Peyer's patch (tissue), 4 donors: ENCODE results near the gene IL16. TPM values are rescaled to one million over a fixed set of nuclear protein-coding genes. Genes with fewer than 3 reads are reported as not detected.

Source experiments
- DNase-seq, 3 donors: peaks; one replicate each; pipeline ENCODE4 v3.0.0-alpha.2; 2017 to 2019
- H3K27ac ChIP-seq, 4 donors: fragments of 200-600 bp; sonication (generic); one replicate each; pipeline ENCODE4 v1.5.1; 2016 to 2019
- H3K27me3 ChIP-seq, 2 donors: fragments of 200-600 bp; sonication (generic); one replicate each; pipeline ENCODE4 v1.5.1; 2019
- H3K36me3 ChIP-seq, 3 donors: fragments of 200-600 bp; sonication (generic); one replicate each; pipeline ENCODE4 v1.5.1; 2016 to 2019
- H3K4me1 ChIP-seq, 4 donors: fragments of 200-600 bp; sonication (generic); one replicate each; pipeline ENCODE4 v1.5.1; 2016 to 2019
- H3K4me3 ChIP-seq, 4 donors: fragments of 200-600 bp; sonication (generic); 1 replicate in 3 of 4; 2 replicates in 1 of 4; pipeline ENCODE4 v1.5.1; 2016 to 2019; ENCODE audit warnings: mild to moderate bottlenecking in 1 of 4
- H3K9me3 ChIP-seq, 4 donors: fragments of 200-600 bp; sonication (generic); one replicate each; pipeline ENCODE4 v1.5.1; 2016 to 2019; ENCODE audit warnings: mild to moderate bottlenecking in 1 of 4
- CTCF ChIP-seq, 6 experiments: fragments of 450-650 bp in 4 of 6; fragments of 200-600 bp in 2 of 6; sonication (generic) in 1 of 6; IDR thresholded peaks; one replicate each; pipeline ENCODE4 v1.5.1; 2017 to 2019; ENCODE audit warnings: antibody characterized with exemption in 6 of 6, mild to moderate bottlenecking in 3 of 6, moderate library complexity in 1 of 6
- POLR2A ChIP-seq, 2 donors: fragments of 450-650 bp; IDR thresholded peaks; one replicate each; pipeline ENCODE4 v1.5.1; 2017; ENCODE audit warnings: antibody characterized with exemption in 2 of 2, mild to moderate bottlenecking in 2 of 2, moderate library complexity in 2 of 2
- total RNA-seq, 4 donors: library from RNA; depleted of rRNA; stranded (reverse); fragments of >200 nt; gene quantifications; one replicate each; pipeline ENCODE4 v1.1.0, GENCODE V29; 2016

The IL16 gene
- total RNA-seq, 4 donors from 2014 or later, result 6.3 to 115 (median 11.6) TPM

- H3K4me1 ChIP-seq, result peaks cover 0 to 16% (median 7%) of the 10 kb centered on the region in 4 donors
- peak overlapping the region in 1 of 4 donors; percentile 78 for H3K27ac ChIP-seq
- no peak for TF ChIP-seq CTCF (IDR thresholded peaks at IDR 0.05)
- no peak for TF ChIP-seq POLR2A (IDR thresholded peaks at IDR 0.05)
- peak; percentile 14 to 36 (median 22) for DNase-seq
- H3K27me3 ChIP-seq, result no peaks in the 10 kb centered on the region
- no peaks in the 10 kb centered on the region for H3K9me3 ChIP-seq
- H3K36me3 ChIP-seq, result peaks cover 0 to 53% (median 0%) of the 10 kb centered on the region in 3 donors
- H3K4me3 ChIP-seq, result no peak overlapping the region
Measured at GRCh38 chr15:81314378-81314777, 117.7 kb downstream of the IL16 start.

- no peak for TF ChIP-seq CTCF (IDR thresholded peaks at IDR 0.05)
- no peak for TF ChIP-seq POLR2A (IDR thresholded peaks at IDR 0.05)
- peak; percentile 33 to 51 (median 41) for DNase-seq
- Histone ChIP-seq H3K27me3 (no peaks in the 10 kb centered on the region), H3K9me3 (no peaks in the 10 kb centered on the region), H3K36me3 (peaks cover 0 to 62% (median 0%) of the 10 kb centered on the region in 3 donors), H3K4me1 (peaks cover 0 to 16% (median 7%) of the 10 kb centered on the region in 4 donors), H3K27ac (peak overlapping the region in 2 of 4 donors; percentile 33 to 78), H3K4me3 (no peak overlapping the region)
Measured at GRCh38 chr15:81315452-81316175, 118.9 kb downstream of the IL16 start.

- H3K27ac ChIP-seq, result peak overlapping the region in 2 of 4 donors; percentile 33 to 78
- H3K27me3 ChIP-seq, result no peaks in the 10 kb centered on the region
- TF ChIP-seq CTCF (IDR thresholded peaks at IDR 0.05) (no peak), POLR2A (IDR thresholded peaks at IDR 0.05) (no peak)
- no peaks in the 10 kb centered on the region for H3K9me3 ChIP-seq
- no peak for DNase-seq
- H3K36me3 ChIP-seq, result peaks cover 0 to 62% (median 0%) of the 10 kb centered on the region in 3 donors
- no peak overlapping the region for H3K4me3 ChIP-seq
- peaks cover 0 to 16% (median 7%) of the 10 kb centered on the region in 4 donors for H3K4me1 ChIP-seq
Measured at GRCh38 chr15:81316267-81316666, 119.6 kb downstream of the IL16 start.

GRCh38 chr15:81317642-81318017 lies 121.0 kb downstream of the IL16 start:
- peaks cover 0 to 55% (median 0%) of the 10 kb centered on the region in 3 donors for H3K36me3 ChIP-seq
- no peaks in the 10 kb centered on the region for H3K9me3 ChIP-seq
- H3K27ac ChIP-seq, result peak overlapping the region in 1 of 4 donors; percentile 60
- peak in 2 of 3 donors; percentile 15 to 37 for DNase-seq
- H3K4me3 ChIP-seq, result no peak overlapping the region
- H3K4me1 ChIP-seq, result peaks cover 0 to 16% (median 6%) of the 10 kb centered on the region in 4 donors
- no peaks in the 10 kb centered on the region for H3K27me3 ChIP-seq
- TF ChIP-seq CTCF (IDR thresholded peaks at IDR 0.05), result no peak
- TF ChIP-seq POLR2A (IDR thresholded peaks at IDR 0.05), result no peak

- peaks cover 0 to 12% (median 0%) of the 10 kb centered on the region in 4 donors for H3K4me1 ChIP-seq
- H3K27me3 ChIP-seq, result no peaks in the 10 kb centered on the region
- no peak for DNase-seq
- no peak overlapping the region for H3K4me3 ChIP-seq
- H3K36me3 ChIP-seq, result peaks cover 0 to 35% (median 0%) of the 10 kb centered on the region in 3 donors
- H3K27ac ChIP-seq, result peak overlapping the region in 1 of 4 donors; percentile 87
- TF ChIP-seq CTCF (IDR thresholded peaks at IDR 0.05) (no peak), POLR2A (IDR thresholded peaks at IDR 0.05) (no peak)
- H3K9me3 ChIP-seq, result no peaks in the 10 kb centered on the region
Measured at GRCh38 chr15:81321667-81322066, 125.0 kb downstream of the IL16 start.
